H1 (cell line): ENCODE data around the gene USH2A. TPM values are rescaled to one million over a fixed set of nuclear protein-coding genes. Genes with fewer than 3 reads are reported as not detected.

Source experiments
- CTCF ChIA-PET: fragments of 300-600 bp; sonication (Branson Sonifier 250); formaldehyde crosslinking; loops from one replicate; lab custom pipeline; 2021; ENCODE audit not compliant: partially characterized antibody; lab: Charles Lee
- POLR2A ChIA-PET: fragments of 300-600 bp; sonication (Branson Sonifier 250); formaldehyde crosslinking; loops from one replicate; lab custom pipeline; 2021; ENCODE audit warnings: inconsistent platforms; ENCODE audit not compliant: partially characterized antibody; lab: Charles Lee
- DNase-seq, 2 experiments: peaks; one replicate each; pipeline versions ENCODE4 v3.0.0 to v3.0.0-alpha.2; 2010 to 2022; ENCODE audit warnings: low spot score in 2 of 2, low read depth in 1 of 2, mixed read lengths in 1 of 2
- FAIRE-seq: peaks from 2 replicates; lab custom pipeline; 2011; peaks lifted over from hg19 to GRCh38; lab: Jason Lieb, UNC
- H2AFZ ChIP-seq: 2 replicates; pipeline ENCODE4 v1.8.1; 2012; ENCODE audit warnings: low read length, inconsistent platforms
- H2AK5ac ChIP-seq: 2 replicates; pipeline ENCODE4 v1.6.1; 2013; ENCODE audit warnings: low read depth, low read length
- H2BK120ac ChIP-seq: replicated peaks from 2 replicates; pipeline ENCODE3; 2013; ENCODE audit warnings: low read depth, low read length, inconsistent platforms
- H2BK12ac ChIP-seq: 2 replicates; pipeline ENCODE4 v1.6.1; 2013; ENCODE audit warnings: low read depth, low read length
- H2BK15ac ChIP-seq: 2 replicates; pipeline ENCODE4 v1.6.1; 2013; ENCODE audit warnings: low read length
- H2BK20ac ChIP-seq: 2 replicates; pipeline ENCODE4 v1.6.1; 2013; ENCODE audit warnings: low read length
- H2BK5ac ChIP-seq: 2 replicates; pipeline ENCODE4 v1.6.1; 2013; ENCODE audit warnings: low read depth, low read length
- H3K14ac ChIP-seq: 2 replicates; pipeline ENCODE4 v1.6.1; 2013; ENCODE audit warnings: inconsistent platforms; ENCODE audit not compliant: insufficient read length
- H3K18ac ChIP-seq: 2 replicates; pipeline ENCODE4 v1.6.1; 2013; ENCODE audit warnings: low read length; ENCODE audit errors: extremely low read depth
- H3K23ac ChIP-seq: 2 replicates; pipeline ENCODE4 v1.6.1; 2013; ENCODE audit warnings: inconsistent platforms; ENCODE audit not compliant: insufficient read length
- H3K23me2 ChIP-seq: 2 replicates; pipeline ENCODE4 v1.6.1; 2013; ENCODE audit warnings: low read depth, low read length
- H3K27ac ChIP-seq: 2 replicates; pipeline ENCODE4 v1.6.1; 2011; ENCODE audit warnings: low read depth, low read length, inconsistent platforms
- H3K27me3 ChIP-seq, 4 experiments: replicated peaks in 1 of 4; 1 replicate in 1 of 4; 2 replicates in 3 of 4; pipeline versions ENCODE4 v1.6.1 to v1.8.1; 2011 to 2013; ENCODE audit warnings: low read length in 3 of 4, mild to moderate bottlenecking in 3 of 4, inconsistent platforms in 2 of 4, mixed read lengths in 2 of 4, moderate library complexity in 1 of 4; ENCODE audit not compliant: control insufficient read depth in 3 of 4, insufficient read depth in 3 of 4; ENCODE audit errors: extremely low read depth in 1 of 4
- H3K36me3 ChIP-seq, 4 experiments: 2 replicates each; pipeline versions ENCODE4 v1.6.1 to v1.8.1; 2011 to 2013; ENCODE audit warnings: mild to moderate bottlenecking in 4 of 4, low read length in 3 of 4, moderate library complexity in 2 of 4, control low read depth in 1 of 4, inconsistent platforms in 1 of 4; ENCODE audit not compliant: insufficient read depth in 4 of 4, control insufficient read depth in 2 of 4
- H3K4ac ChIP-seq: replicated peaks from 2 replicates; pipeline ENCODE3; 2013; ENCODE audit warnings: low read length, low read depth, mixed read lengths, inconsistent platforms; ENCODE audit not compliant: insufficient read length
- H3K4me1 ChIP-seq, 4 experiments: replicated peaks in 1 of 4; 1 replicate in 1 of 4; 2 replicates in 3 of 4; pipeline versions ENCODE4 v1.6.1 to v1.8.1; 2011 to 2013; ENCODE audit warnings: low read length in 3 of 4, inconsistent platforms in 2 of 4, mixed read lengths in 1 of 4; ENCODE audit not compliant: insufficient read depth in 4 of 4, control insufficient read depth in 3 of 4
- H3K4me2 ChIP-seq, 2 experiments: 2 replicates each; pipeline versions ENCODE4 v1.6.1 to v1.8.1; 2011 to 2013; ENCODE audit warnings: low read depth in 2 of 2, low read length in 2 of 2, control low read depth in 1 of 2, inconsistent platforms in 1 of 2, mild to moderate bottlenecking in 1 of 2; ENCODE audit not compliant: insufficient read depth in 1 of 2
- H3K4me3 ChIP-seq, 4 experiments: fragments of 200-600, 300-600 bp in 1 of 4; sonication (generic), shearing (Covaris generic), sonication (Bioruptor Twin) in 1 of 4; 2 replicates each; pipeline versions ENCODE4 v1.5.1 to v1.8.1; 2011 to 2016; ENCODE audit warnings: low read length in 4 of 4, low read depth in 3 of 4, control low read depth in 2 of 4, inconsistent platforms in 2 of 4, mild to moderate bottlenecking in 2 of 4, mixed read lengths in 1 of 4, moderate library complexity in 1 of 4; ENCODE audit not compliant: insufficient read depth in 2 of 4; ENCODE audit errors: extremely low read depth in 1 of 4
- H3K56ac ChIP-seq: replicated peaks from 2 replicates; pipeline ENCODE3; 2013; ENCODE audit warnings: low read depth, mild to moderate bottlenecking, mixed read lengths, low read length, inconsistent platforms; ENCODE audit not compliant: insufficient read length
- H3K79me1 ChIP-seq: 2 replicates; pipeline ENCODE4 v1.6.1; 2013; ENCODE audit warnings: low read depth, low read length, control low read depth
- H3K79me2 ChIP-seq, 2 experiments: 2 replicates each; pipeline versions ENCODE4 v1.6.1 to v1.8.1; 2012 to 2013; ENCODE audit warnings: low read length in 2 of 2, mild to moderate bottlenecking in 2 of 2, inconsistent platforms in 1 of 2; ENCODE audit not compliant: insufficient read depth in 2 of 2, control insufficient read depth in 1 of 2
- H3K9ac ChIP-seq, 4 experiments: replicated peaks in 1 of 4; 1 replicate in 1 of 4; 2 replicates in 3 of 4; pipeline versions ENCODE4 v1.6.1 to v1.8.1; 2011 to 2013; ENCODE audit warnings: low read depth in 3 of 4, low read length in 3 of 4, control low read depth in 2 of 4, mild to moderate bottlenecking in 2 of 4, moderate library complexity in 2 of 4, inconsistent platforms in 1 of 4; ENCODE audit errors: extremely low read depth in 1 of 4
- H3K9me3 ChIP-seq, 2 experiments: 2 replicates each; pipeline versions ENCODE4 v1.6.1 to v1.8.1; 2012 to 2013; ENCODE audit warnings: mild to moderate bottlenecking in 2 of 2, moderate library complexity in 2 of 2, control low read depth in 1 of 2, inconsistent platforms in 1 of 2, low read depth in 1 of 2, low read length in 1 of 2, mixed read lengths in 1 of 2; ENCODE audit not compliant: insufficient read depth in 2 of 2
- H4K20me1 ChIP-seq, 2 experiments: replicated peaks in 1 of 2; 2 replicates each; pipeline versions ENCODE3 to v1.8.1; 2011 to 2013; ENCODE audit warnings: inconsistent platforms in 2 of 2, low read length in 2 of 2, mild to moderate bottlenecking in 1 of 2; ENCODE audit not compliant: insufficient read depth in 2 of 2, control insufficient read depth in 1 of 2
- H4K5ac ChIP-seq: 2 replicates; pipeline ENCODE4 v1.6.1; 2013; ENCODE audit warnings: low read length, low read depth, mixed read lengths, inconsistent platforms; ENCODE audit not compliant: insufficient read length
- H4K8ac ChIP-seq: 2 replicates; pipeline ENCODE4 v1.8.0; 2013; ENCODE audit warnings: mild to moderate bottlenecking, moderate library complexity, low read length, inconsistent platforms; ENCODE audit not compliant: insufficient read depth; ENCODE audit errors: extremely low read depth
- H4K91ac ChIP-seq: replicated peaks from 2 replicates; pipeline ENCODE3; 2013; ENCODE audit warnings: low read length, mixed read lengths, inconsistent platforms; ENCODE audit not compliant: insufficient read length
- CBX5 ChIP-seq: fragments of 300-800, 300-1000 bp; sonication (generic); IDR thresholded peaks from 2 replicates; pipeline ENCODE4 v1.7.1; 2016; ENCODE audit warnings: antibody characterized with exemption, low read length, low read depth
- CTBP2 ChIP-seq: IDR thresholded peaks from 2 replicates; pipeline ENCODE4 v1.7.0; 2011; ENCODE audit warnings: borderline replicate concordance, mild to moderate bottlenecking, moderate library complexity, mixed read lengths, low read length; ENCODE audit not compliant: insufficient read depth, insufficient read length
- KDM1A ChIP-seq: fragments of 200-600, 300-600 bp; sonication (generic); IDR thresholded peaks from 2 replicates; pipeline ENCODE4 v1.7.1; 2016; ENCODE audit warnings: mild to moderate bottlenecking, low read length, borderline replicate concordance
- MAFK ChIP-seq: IDR thresholded peaks from 2 replicates; pipeline ENCODE4 v1.6.1; 2012; ENCODE audit warnings: low read depth, mild to moderate bottlenecking, improper control_type of control experiment, low read length
- POLR2AphosphoS5 ChIP-seq: IDR thresholded peaks from 2 replicates; pipeline ENCODE4 v1.6.1; 2011; ENCODE audit warnings: low read depth, low read length
- POU5F1 ChIP-seq: IDR thresholded peaks from 2 replicates; pipeline ENCODE4 v1.6.1; 2011; ENCODE audit warnings: low read depth, mild to moderate bottlenecking, low read length, moderate library complexity
- RAD21 ChIP-seq, 2 experiments: IDR thresholded peaks in 1 of 2; conservative IDR thresholded peaks in 1 of 2; 2 replicates each; pipeline ENCODE4 v1.6.1; 2011; ENCODE audit warnings: low read depth in 2 of 2, low read length in 2 of 2, improper control_type of control experiment in 1 of 2, inconsistent platforms in 1 of 2, mild to moderate bottlenecking in 1 of 2, moderate library complexity in 1 of 2
- RFX5 ChIP-seq: IDR thresholded peaks from 2 replicates; pipeline ENCODE4 v1.6.1; 2011; ENCODE audit warnings: low read depth, low read length, improper control_type of control experiment, borderline replicate concordance
- RNF2 ChIP-seq: fragments of 200-900, 300-1000 bp; sonication (generic); IDR thresholded peaks from 2 replicates; pipeline ENCODE4 v1.7.1; 2016; ENCODE audit warnings: borderline replicate concordance, low read depth, mild to moderate bottlenecking, antibody characterized with exemption, low read length; ENCODE audit not compliant: poor library complexity, severe bottlenecking; ENCODE audit errors: missing control alignments
- SIRT6 ChIP-seq: IDR thresholded peaks from one replicate; pipeline ENCODE4 v1.7.1; 2012; ENCODE audit warnings: low read length, inconsistent platforms
- SP1 ChIP-seq: IDR thresholded peaks from 2 replicates; pipeline ENCODE4 v1.6.1; 2011; ENCODE audit warnings: low read depth, low read length
- SP2 ChIP-seq: IDR thresholded peaks from 2 replicates; pipeline ENCODE4 v1.6.1; 2012; ENCODE audit warnings: mild to moderate bottlenecking, low read length, inconsistent platforms
- TBP ChIP-seq: IDR thresholded peaks from 2 replicates; pipeline ENCODE4 v1.6.1; 2011; ENCODE audit warnings: low read depth, low read length, improper control_type of control experiment
- TCF12 ChIP-seq: IDR thresholded peaks from 2 replicates; pipeline ENCODE4 v1.6.1; 2011; ENCODE audit warnings: low read depth, mild to moderate bottlenecking, low read length
- YY1 ChIP-seq: IDR thresholded peaks from 2 replicates; pipeline ENCODE4 v1.6.1; 2011; ENCODE audit warnings: low read depth, mild to moderate bottlenecking, low read length
- WGBS, 2 experiments: shearing (Covaris generic) in 1 of 2; methylation state at CpG; one replicate each; pipeline versions ENCODE4 v1.1.6 to v1.1.7; 2013 to 2015; ENCODE audit warnings: low lambda C conversion rate in 2 of 2, mixed read lengths in 2 of 2, inconsistent platforms in 1 of 2, low coverage in 1 of 2, missing lambda C conversion rate in 1 of 2; ENCODE audit not compliant: insufficient replicate concordance in 2 of 2, insufficient coverage in 1 of 2, insufficient read length in 1 of 2; ENCODE audit errors: extremely low coverage in 1 of 2, missing lambda C conversion rate in 1 of 2; 5-methylcytosine and 5-hydroxymethylcytosine counted together
- polyA plus RNA-seq, 7 experiments: library from polyadenylated mRNA; depleted of rRNA in 3 of 7; stranded (reverse) in 5 of 7; unstranded in 2 of 7; fragments of >200 nt in 5 of 7; fragments of 200-250 nt in 2 of 7; gene quantifications; 1 replicate in 5 of 7; 2 replicates in 1 of 7; 4 replicates in 1 of 7; pipeline versions ENCODE4 v1.2.1 to v1.2.3, GENCODE V29; 2011 to 2013; ENCODE audit warnings: missing spikeins in 2 of 7, mixed read lengths in 2 of 7
- total RNA-seq: library from RNA; stranded (reverse); fragmentation: NEBNext Ultra II Directional; extraction: Animal tissue kit (Norgen Biotek cat#: 25700); gene quantifications from 2 replicates; pipeline ENCODE4 v1.2.1, GENCODE V29; 2021

USH2A gene
- total and polyA plus RNA-seq, 2 of the 8 experiments (the other 6 are each of a cell fraction or from before 2014, with no cell fraction given) = 0.02 to 0.17 TPM

- ChIA-PET POLR2A (no interaction called here), CTCF (interaction anchor here (0.6 to 1.5 kb wide), 5 partner anchors 13 to 798 kb away, joined by 3 read pairs; no protein-coding TSS in a partner anchor)
- H2BK15ac ChIP-seq = no peak overlapping the region
- 96% methylated on average over 1 of the region's 1 CpG; no CpG with 5 or more reads in 1 of the 2 experiments for WGBS, 2 experiments
- no peak overlapping the region for H3K9ac ChIP-seq
- no peaks in the 10 kb centered on the region for H3K79me2 ChIP-seq
- no peaks in the 10 kb centered on the region for H3K9me3 ChIP-seq
- no peak overlapping the region for H3K4me2 ChIP-seq
- no peak overlapping the region for H3K4ac ChIP-seq
- no peak overlapping the region for H3K14ac ChIP-seq
- peaks cover 0 to 2% (median 0%) of the 10 kb centered on the region in 4 experiments; a peak in 1 of 7 replicates for H3K4me1 ChIP-seq
- DNase-seq (no peak), FAIRE-seq (no peak)
- no peak overlapping the region for H2BK120ac ChIP-seq
- no peaks in the 10 kb centered on the region for H4K20me1 ChIP-seq
- H2BK5ac ChIP-seq = no peak overlapping the region
- no peak overlapping the region for H3K27ac ChIP-seq
- H4K91ac ChIP-seq = no peak overlapping the region
- no peaks in the 10 kb centered on the region for H3K79me1 ChIP-seq
- no peak overlapping the region for H3K56ac ChIP-seq
- no peak overlapping the region for H4K5ac ChIP-seq
- peaks cover 0 to 62% (median 14%) of the 10 kb centered on the region in 4 experiments; a peak in 5 of 8 replicates for H3K36me3 ChIP-seq
- no peak overlapping the region for H2AFZ ChIP-seq
- H3K18ac ChIP-seq = no peak overlapping the region
- H2AK5ac ChIP-seq = no peak overlapping the region
- no peak overlapping the region for H2BK20ac ChIP-seq
- no peak overlapping the region for H4K8ac ChIP-seq
- no peak overlapping the region for H2BK12ac ChIP-seq
- no peaks in the 10 kb centered on the region for H3K23me2 ChIP-seq
- no peak overlapping the region for H3K4me3 ChIP-seq
- H3K27me3 ChIP-seq = no peaks in the 10 kb centered on the region
- no peak overlapping the region for H3K23ac ChIP-seq
- TF ChIP-seq RAD21 (IDR thresholded peaks at IDR 0.05 in 1 of 2, conservative IDR thresholded peaks at IDR 0.05 in 1 of 2; ENCODE audit: low read depth in 2 of 2, low read length in 2 of 2) = no peak
- TF ChIP-seq POLR2AphosphoS5 = no peak
- no peak for TF ChIP-seq CBX5
- no peak for TF ChIP-seq SIRT6
- no peak for TF ChIP-seq TBP
- TF ChIP-seq POU5F1 = no peak
- TF ChIP-seq SP1 = no peak
- TF ChIP-seq RFX5 = no peak
- no peak for TF ChIP-seq RNF2
- TF ChIP-seq YY1 = no peak
- no peak for TF ChIP-seq KDM1A
- TF ChIP-seq TCF12 = no peak
- no peak for TF ChIP-seq SP2
- no peak for TF ChIP-seq CTBP2
- no peak for TF ChIP-seq MAFK
These were observed 815.8 kb downstream of the USH2A start for GRCh38 chr1:215607412-215607811.
